HG03159 (cell line): ENCODE measurements around the gene SH3RF2.

ENCODE experiments used
- ATAC-seq: cut with Tn5 transposase; IDR thresholded peaks from one replicate; pipeline ENCODE4 v1.9.1; 2021; ENCODE audit warnings: mild to moderate bottlenecking, moderate library complexity; ENCODE audit not compliant: unreplicated experiment

Gene SH3RF2

GRCh38 chr5:146034605-146035004 lies 98.2 kb downstream of the SH3RF2 start:
- ATAC-seq = no peak

- ATAC-seq = no peak
Observed at GRCh38 chr5:146039420-146039819, 103.0 kb downstream of the SH3RF2 start.

DNA sequence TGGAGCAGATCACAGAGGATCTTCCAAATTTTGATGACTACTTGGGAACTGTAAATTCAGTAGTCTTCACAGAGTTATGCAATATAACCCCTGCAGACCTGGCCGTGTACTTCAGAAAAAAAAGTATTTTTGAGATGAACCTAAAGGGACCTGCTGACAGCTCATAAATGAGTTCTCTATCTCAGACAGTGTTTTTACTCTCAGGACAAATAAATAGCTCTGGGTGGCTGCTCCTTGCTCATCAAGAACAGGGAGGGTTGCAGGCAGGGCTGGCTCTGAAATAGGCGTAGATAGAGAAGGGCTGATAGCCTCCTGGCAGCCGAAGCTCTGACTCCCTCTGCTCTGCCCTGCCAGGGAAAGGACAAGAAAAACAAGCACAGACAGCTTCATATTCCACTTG lies 104.1 kb downstream of the SH3RF2 start:
- no peak for ATAC-seq

DNA sequence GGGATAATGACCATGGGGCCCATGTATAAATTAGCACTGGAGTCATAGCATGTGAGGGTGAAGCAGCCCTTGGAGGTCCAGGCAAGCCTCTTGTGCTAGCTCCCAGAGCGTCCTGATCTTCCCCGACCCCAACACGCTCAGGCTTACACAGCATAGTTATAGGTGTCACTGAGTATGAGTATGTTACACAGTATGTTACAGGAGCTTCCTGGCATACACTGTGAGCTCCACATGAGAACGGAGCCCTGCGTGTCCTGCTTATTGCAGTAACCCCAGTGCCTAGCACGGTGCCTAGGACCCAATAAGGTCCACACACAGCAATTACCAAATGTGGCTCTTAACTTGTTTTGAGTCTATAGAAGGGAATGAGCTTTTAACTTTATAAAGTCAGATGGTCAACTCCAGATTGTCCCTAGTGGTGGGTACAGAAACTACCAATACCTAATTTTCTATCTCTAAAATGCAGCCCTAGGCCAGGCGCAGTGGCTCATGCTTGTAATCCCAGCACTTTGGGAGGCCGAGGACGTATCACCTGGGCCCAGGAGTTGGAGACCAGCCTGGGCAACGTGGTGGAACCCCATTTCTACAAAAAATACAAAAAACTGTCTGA lies 104.9 kb downstream of the SH3RF2 start:
- peak; percentile 91 for ATAC-seq

DNA sequence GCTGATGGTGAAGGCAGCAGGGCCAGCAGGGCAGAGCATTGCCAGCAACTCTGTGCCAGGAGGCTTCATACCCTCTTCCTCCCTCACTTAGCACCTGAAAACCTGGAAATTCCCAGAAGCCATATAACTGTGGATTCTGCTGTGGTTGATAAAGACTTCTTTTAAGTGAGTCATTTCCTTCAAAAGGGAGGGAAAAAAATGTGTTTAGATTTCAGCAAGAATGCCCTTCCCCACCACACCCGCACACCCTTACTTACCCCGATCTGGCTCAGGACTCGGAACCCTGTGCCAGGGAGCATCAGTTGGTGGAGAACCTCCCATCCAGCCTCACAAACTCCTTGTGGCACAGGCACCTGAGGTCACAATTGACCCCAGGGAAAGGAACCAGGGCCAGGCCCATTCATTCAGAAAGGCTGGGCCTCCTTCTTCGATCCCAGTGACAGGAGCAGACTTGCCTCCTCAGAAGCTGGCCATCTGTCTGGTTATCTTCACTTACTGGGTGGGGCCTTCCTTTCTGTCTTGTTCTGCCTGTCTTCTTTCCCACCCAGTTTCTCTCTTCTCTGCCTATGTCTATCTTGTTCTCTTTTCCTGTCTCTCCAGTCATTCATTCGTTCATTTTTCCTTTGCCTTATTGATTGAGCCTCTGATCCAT lies 106.4 kb downstream of the SH3RF2 start:
- ATAC-seq = no peak

DNA sequence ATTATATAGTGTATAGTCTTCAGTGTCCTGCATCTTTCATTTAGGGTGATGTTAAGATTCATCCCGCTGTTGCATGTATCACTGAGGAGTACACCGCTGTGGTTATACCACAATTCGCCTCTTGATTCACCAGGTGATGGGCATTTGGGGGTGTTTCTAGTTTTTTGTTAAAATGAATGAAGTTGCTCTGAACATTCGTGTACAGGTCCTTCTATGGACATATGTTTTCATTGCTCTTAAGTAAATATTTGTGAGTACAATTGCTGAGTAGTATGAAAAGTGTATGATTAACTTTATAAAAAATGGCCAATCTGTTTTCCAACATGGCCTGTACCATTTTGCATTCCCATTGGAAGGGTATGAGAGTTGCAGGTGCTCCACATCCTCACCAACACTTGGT lies 107.3 kb downstream of the SH3RF2 start:
- no peak for ATAC-seq

DNA sequence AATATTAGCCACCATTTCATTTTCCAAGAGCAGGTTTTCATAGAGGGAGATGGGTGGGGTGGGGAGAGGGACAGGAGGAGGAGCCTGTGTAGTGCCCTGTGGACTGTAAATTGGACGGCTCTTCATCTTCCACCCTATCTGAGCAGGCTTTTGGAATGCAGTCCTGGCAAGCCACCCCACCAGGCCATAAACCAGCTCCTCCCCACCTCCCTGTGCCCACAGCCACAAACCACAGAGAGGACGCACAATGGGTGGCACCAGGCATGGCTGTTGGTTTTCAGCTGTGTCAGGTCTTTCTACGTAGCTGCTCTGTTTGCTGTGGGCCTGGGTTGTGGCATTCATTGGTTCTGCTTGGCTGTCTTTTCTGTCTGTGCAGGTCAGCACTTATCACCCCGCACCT lies 111.0 kb downstream of the SH3RF2 start:
- ATAC-seq = no peak

DNA sequence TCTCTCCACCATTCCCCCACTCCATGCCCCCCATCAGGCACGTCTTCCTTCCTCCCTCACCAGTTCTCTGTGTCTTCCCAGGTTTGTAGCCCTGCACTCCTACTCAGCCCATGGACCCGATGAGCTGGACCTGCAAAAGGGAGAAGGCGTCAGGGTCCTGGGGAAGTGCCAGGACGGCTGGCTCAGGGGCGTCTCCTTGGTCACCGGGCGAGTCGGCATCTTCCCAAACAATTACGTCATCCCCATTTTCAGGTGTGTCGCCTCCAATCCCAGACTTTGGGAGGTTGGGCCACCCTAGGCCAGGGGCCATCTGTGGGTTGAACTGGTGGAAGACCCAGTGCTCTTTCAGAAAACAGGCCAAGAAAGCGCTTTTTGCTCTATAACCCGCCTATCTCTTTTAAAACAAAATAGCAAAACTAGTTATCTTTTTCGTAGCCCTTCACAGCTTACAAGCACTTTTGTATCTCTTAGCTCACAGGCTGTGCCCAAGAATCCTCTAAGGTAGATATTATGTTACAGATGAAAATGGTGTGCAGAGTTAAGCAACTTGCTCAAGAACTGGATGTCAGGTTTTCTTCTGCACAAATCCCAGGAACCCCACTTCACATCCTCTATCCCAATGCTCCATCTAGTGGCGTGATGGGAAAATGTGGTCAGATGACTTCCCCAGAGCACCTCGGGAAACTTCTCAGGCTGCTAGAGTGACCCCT lies 112.8 kb downstream of the SH3RF2 start:
- no peak for ATAC-seq

- no peak for ATAC-seq
Observed at GRCh38 chr5:146049704-146050026, 113.3 kb downstream of the SH3RF2 start.

DNA sequence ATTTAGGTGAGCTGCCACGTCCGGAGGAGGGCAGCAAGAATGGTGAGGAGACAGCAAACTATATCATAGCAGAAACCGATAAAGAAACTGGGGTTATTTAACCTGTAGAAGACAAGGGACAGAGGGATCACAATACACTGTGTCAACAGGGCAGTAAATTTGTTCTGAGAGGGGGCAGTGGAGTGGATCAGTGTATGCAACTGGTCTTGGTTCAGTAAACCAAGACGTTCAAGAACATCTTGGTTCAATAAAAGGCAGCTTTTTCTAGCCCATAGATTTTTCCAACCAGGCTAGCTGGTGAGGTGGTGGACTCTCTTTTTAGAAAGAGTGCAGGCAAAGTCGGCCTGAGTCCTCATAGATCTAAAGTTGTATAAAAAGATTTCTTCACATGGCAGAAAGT lies 113.7 kb downstream of the SH3RF2 start:
- ATAC-seq = no peak

DNA sequence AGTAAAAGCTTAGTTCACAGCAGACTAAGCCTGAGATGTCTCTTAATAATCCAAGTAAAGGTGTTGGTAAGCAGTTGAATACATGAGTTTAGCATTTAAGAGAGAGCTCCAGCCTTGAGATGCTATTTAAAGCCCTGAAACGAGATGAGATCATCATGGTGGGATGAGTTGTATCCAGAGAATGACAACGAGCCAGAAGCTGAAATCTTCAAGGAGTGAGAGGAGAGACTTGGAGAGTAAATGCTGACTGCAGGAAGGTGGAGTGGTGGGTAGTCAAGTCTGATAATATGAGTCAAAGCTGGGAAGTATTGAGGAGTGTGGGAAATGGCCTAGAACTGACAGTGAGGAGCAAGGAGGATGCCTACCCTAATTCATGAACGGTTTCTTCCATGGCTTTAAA lies 115.3 kb downstream of the SH3RF2 start:
- no peak for ATAC-seq

- peak; percentile 54 for ATAC-seq
Observed at GRCh38 chr5:146052780-146053179, 116.4 kb downstream of the SH3RF2 start.

DNA sequence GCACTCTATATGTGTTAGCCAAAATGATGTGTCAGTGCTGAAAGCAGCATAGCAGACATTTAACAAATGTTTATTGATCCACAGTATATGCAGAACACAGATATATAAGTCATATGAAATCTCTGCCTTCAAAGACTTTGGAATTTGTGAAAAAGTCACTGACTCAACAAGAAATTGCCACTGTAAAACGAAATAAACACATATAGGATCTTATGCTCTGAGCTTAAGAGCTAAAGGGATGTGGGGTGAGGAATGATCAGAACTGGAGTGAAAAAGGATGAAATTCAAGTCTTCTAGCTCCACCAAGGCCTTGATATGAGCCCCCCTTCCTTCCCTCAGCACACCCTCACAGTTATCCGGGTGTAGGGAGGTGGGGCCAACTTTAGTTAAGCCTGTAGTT lies 119.1 kb downstream of the SH3RF2 start:
- ATAC-seq = no peak

GRCh38 chr5:146059460-146060220 lies 123.3 kb downstream of the SH3RF2 start:
- ATAC-seq = no peak

DNA sequence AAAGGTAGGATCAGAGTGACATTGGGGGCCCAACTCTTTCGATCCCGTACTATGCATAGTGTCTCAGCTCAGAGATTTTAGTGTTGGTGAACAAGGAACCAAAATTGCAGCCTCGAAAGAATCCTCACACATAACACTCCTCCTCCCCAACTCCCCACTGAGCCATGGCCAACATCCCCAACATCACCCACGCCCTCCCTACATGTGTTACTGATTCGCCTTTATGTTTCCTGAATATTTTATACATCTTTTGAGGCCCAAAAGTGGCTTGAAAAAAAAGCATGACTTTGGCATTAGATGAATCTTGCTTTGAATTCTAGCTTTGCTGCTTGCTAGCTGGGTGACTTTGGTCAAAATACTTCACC lies 123.8 kb downstream of the SH3RF2 start:
- no peak for ATAC-seq

- no peak for ATAC-seq
Observed at GRCh38 chr5:146066968-146067367, 130.6 kb downstream of the SH3RF2 start.

DNA sequence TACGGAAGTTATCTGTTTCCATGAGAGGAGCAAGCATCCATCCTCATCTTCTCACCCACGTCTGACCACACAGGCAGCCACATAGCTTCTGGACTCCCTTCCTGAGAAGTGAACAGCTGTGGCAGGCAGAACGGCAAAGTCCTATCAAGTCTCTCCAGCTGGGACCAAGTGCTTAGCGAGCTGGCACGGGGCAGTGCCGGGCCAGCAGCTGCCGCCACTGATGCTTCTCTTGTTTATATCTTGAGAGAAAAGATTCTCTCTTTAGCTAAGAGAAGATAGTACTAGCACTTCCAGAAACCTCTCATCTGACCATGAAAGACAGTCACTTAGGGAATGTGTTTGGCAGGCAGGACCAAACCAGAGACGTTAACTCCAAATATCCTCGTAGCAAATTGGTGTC lies 131.8 kb downstream of the SH3RF2 start:
- no peak for ATAC-seq

- peak; percentile 88 for ATAC-seq
Observed at GRCh38 chr5:146068977-146069779, 132.8 kb downstream of the SH3RF2 start.

GRCh38 chr5:146069780-146070099 lies 133.4 kb downstream of the SH3RF2 start:
- peak; percentile 22 for ATAC-seq

DNA sequence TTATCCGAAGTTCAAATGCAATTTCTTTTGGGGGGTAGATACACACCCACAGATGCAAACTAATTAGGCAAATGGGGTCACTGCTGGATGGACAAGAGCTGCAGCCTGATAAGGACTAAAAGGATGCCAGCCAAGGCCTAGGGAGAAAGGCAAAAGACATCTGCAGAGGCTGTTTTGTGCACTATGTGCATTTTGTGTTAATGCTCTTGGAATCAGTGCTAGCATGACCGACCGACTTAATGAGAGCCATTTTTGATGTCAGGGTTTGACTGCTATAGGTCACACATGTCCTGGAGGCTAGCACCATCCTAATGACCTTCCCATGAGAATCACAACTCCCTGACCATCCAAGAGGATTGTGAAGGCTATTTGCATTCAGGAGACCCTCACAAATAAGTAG lies 134.4 kb downstream of the SH3RF2 start:
- no peak for ATAC-seq

DNA sequence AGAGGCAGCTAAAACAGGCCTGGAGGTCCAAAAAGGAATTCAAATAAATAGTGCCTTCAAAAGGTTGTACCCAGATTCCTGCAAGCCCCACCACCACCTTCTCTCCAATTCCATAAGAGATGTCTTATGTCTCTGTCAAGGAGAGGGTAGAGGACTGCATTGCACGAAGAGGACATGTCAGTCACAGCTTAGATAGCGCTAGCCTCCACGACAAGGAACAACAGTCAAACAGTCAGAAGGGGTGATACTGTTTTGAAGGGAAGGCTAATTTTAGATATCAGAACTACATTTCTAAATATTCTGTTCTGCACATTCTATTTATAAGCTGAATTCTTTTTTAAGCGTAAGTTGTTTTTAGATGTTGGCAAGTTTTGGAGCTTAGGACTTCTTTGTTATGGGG lies 134.8 kb downstream of the SH3RF2 start:
- ATAC-seq = no peak
